SK-N-SH treated with all-trans-retinoic acid at 6 μM for 48 hours (cell line): ENCODE measurements around the gene KIZ.

Experiments used
- ARNTL ChIP-seq: fragments of 450-650 bp; formaldehyde crosslinking; IDR thresholded peaks from 2 replicates; pipeline ENCODE4 v1.5.0; 2020; ENCODE audit warnings: low read depth, mild to moderate bottlenecking, moderate library complexity, borderline replicate concordance
- GLIS3 ChIP-seq: fragments of 250-450 bp; sonication (Bioruptor Pico); IDR thresholded peaks from 2 replicates; pipeline ENCODE4 v1.5.0; 2020; ENCODE audit warnings: mild to moderate bottlenecking, moderate library complexity
- ISL1 ChIP-seq: fragments of 250-450 bp; sonication (Bioruptor Pico); IDR thresholded peaks from 2 replicates; pipeline ENCODE4 v2.1.2; 2022; ENCODE audit warnings: mild to moderate bottlenecking, moderate library complexity
- PATZ1 ChIP-seq: fragments of 250-450 bp; sonication (Bioruptor Pico); IDR thresholded peaks from 2 replicates; pipeline ENCODE4 v1.8.0; 2020; ENCODE audit warnings: mild to moderate bottlenecking, moderate library complexity, borderline replicate concordance
- RARB ChIP-seq: fragments of 250-450 bp; sonication (Bioruptor Pico); IDR thresholded peaks from 2 replicates; pipeline ENCODE4 v1.8.0; 2021; ENCODE audit warnings: mild to moderate bottlenecking, moderate library complexity
- SNAI2 ChIP-seq: fragments of 250-450 bp; sonication (Bioruptor Pico); IDR thresholded peaks from 2 replicates; pipeline ENCODE4 v1.5.0; 2020; ENCODE audit warnings: mild to moderate bottlenecking, moderate library complexity
- TCF4 ChIP-seq: fragments of 250-450 bp; sonication (Bioruptor Pico); IDR thresholded peaks from 2 replicates; pipeline ENCODE4 v1.8.0; 2021; ENCODE audit warnings: mild to moderate bottlenecking, moderate library complexity, borderline replicate concordance
- TOX ChIP-seq: fragments of 250-450 bp; sonication (Bioruptor Pico); IDR thresholded peaks from 2 replicates; pipeline ENCODE4 v1.8.0; 2021; ENCODE audit warnings: mild to moderate bottlenecking, moderate library complexity, borderline replicate concordance
- TSHZ2 ChIP-seq: fragments of 250-450 bp; sonication (Bioruptor Pico); IDR thresholded peaks from 2 replicates; pipeline ENCODE4 v1.5.0; 2020; ENCODE audit warnings: mild to moderate bottlenecking, moderate library complexity
- ZC3H10 ChIP-seq: fragments of 250-450 bp; sonication (Bioruptor Pico); IDR thresholded peaks from 2 replicates; pipeline ENCODE4 v1.5.1; 2021; ENCODE audit warnings: mild to moderate bottlenecking, moderate library complexity
- ZFP3 ChIP-seq: fragments of 250-450 bp; sonication (Bioruptor Pico); IDR thresholded peaks from 2 replicates; pipeline ENCODE4 v1.5.0; 2020; ENCODE audit warnings: mild to moderate bottlenecking, moderate library complexity
- ZFP30 ChIP-seq: fragments of 450-650 bp; formaldehyde crosslinking; IDR thresholded peaks from 2 replicates; pipeline ENCODE4 v1.5.0; 2022; ENCODE audit warnings: mild to moderate bottlenecking, moderate library complexity
- ZNF70 ChIP-seq: fragments of 450-650 bp; formaldehyde crosslinking; IDR thresholded peaks from 2 replicates; pipeline ENCODE4 v1.5.0; 2020; ENCODE audit warnings: mild to moderate bottlenecking, moderate library complexity
- ZNF8 ChIP-seq: fragments of 450-650 bp; formaldehyde crosslinking; IDR thresholded peaks from 2 replicates; pipeline ENCODE4 v1.5.0; 2020; ENCODE audit warnings: mild to moderate bottlenecking, moderate library complexity

- TF ChIP-seq ZFP30: no peak
- TF ChIP-seq PATZ1 (CRISPR knock-in tag): no peak
- no peak for TF ChIP-seq ZNF70 (CRISPR knock-in tag)
- TF ChIP-seq RARB (CRISPR knock-in tag): no peak
- TF ChIP-seq TCF4 (CRISPR knock-in tag): no peak
- no peak for TF ChIP-seq TOX (CRISPR knock-in tag)
- no peak for TF ChIP-seq TSHZ2 (CRISPR knock-in tag)
- no peak for TF ChIP-seq ZFP3 (CRISPR knock-in tag)
- no peak for TF ChIP-seq GLIS3 (CRISPR knock-in tag)
- no peak for TF ChIP-seq ARNTL
- TF ChIP-seq ZC3H10 (CRISPR knock-in tag): no peak
- TF ChIP-seq SNAI2: no peak
- no peak for TF ChIP-seq ISL1
- TF ChIP-seq ZNF8 (CRISPR knock-in tag): no peak
Observed at GRCh38 chr20:21182832-21183563, 57.1 kb downstream of the KIZ start.
